ENCODE measurements around the gene TNFRSF9.
"Not testable (repeated sequence)": the region's sequence is repeated elsewhere in the genome, so short reads cannot be mapped to it uniquely, and the experiment has no call there.

TNFRSF9 gene

DNA sequence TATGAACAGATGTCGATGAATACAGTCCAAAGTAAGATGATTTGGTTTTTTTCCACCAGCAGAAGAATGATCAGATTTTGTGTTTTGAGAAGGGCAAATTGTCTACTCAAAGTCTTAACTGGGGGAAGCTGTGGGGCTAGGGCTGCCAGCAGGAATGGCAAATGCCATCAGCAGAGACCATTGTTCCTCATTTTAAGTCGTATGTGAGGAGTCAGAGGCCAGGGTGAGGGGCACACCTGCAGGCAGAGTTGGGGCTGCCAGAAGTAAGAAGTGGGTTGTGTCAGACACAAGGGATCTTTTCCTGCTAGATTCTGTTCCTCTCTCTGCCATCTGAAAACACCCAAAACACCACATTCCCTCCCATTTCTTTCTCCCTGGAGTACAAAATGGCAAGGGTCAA lies 29.6 kb upstream of the TNFRSF9 start:
- TF ChIP-seq CTCF (conservative IDR thresholded peaks at IDR 0.05; ENCODE audit: low read depth): no peak
- 0 out of 2 replicates have a peak overlapping the region, but pooled peaks have one; percentile 16 for H3K27ac ChIP-seq
- POLR2A ChIA-PET (ENCODE audit: low non-redundant PET): no interaction called here
- CTCF ChIA-PET: interaction anchor here (0.6 kb wide), 1 partner anchor 756 kb away, joined by 3 read pairs; no protein-coding TSS in a partner anchor
- no peak for DNase-seq (ENCODE audit: low spot score)

GRCh38 chr1:7967651-7968050 lies 27.0 kb upstream of the TNFRSF9 start:
- POLR2A ChIA-PET (ENCODE audit: low non-redundant PET): no interaction called here
- no peak for TF ChIP-seq CTCF (conservative IDR thresholded peaks at IDR 0.05; ENCODE audit: low read depth)
- CTCF ChIA-PET: interaction anchor here (0.6 kb wide), 2 partner anchors 1478 to 1720 kb away, joined by 3 read pairs; no protein-coding TSS in a partner anchor
- no peak overlapping the region for H3K27ac ChIP-seq
- no peak for DNase-seq (ENCODE audit: low spot score)

DNA sequence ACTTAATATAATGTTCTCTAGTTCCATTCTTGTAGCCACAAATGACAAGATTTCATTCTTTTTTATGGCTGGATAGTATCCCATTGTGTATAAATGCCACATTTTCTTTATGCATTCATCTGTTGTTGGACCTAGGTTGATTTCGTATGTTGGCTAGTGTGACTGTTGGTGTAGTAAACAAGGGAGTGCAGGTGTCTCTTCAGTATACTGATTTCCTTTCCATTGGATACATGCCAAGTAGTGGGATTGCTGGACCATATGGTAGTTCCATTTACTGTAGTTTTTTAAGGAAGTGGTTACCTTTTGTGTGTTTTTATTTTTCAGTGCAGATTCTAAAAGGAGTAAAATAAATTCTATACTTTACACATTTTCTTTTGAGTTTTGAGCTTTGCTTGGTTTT lies 26.6 kb upstream of the TNFRSF9 start:
- ChIA-PET CTCF (interaction anchor here (0.6 to 0.9 kb wide), 2 partner anchors 8 to 1720 kb away, joined by 3 to 5 read pairs; no protein-coding TSS in a partner anchor), POLR2A (ENCODE audit: low non-redundant PET) (no interaction called here)
- H3K27ac ChIP-seq: no peak overlapping the region
- no peak for DNase-seq (ENCODE audit: low spot score)
- TF ChIP-seq CTCF (conservative IDR thresholded peaks at IDR 0.05; ENCODE audit: low read depth): no peak

DNA sequence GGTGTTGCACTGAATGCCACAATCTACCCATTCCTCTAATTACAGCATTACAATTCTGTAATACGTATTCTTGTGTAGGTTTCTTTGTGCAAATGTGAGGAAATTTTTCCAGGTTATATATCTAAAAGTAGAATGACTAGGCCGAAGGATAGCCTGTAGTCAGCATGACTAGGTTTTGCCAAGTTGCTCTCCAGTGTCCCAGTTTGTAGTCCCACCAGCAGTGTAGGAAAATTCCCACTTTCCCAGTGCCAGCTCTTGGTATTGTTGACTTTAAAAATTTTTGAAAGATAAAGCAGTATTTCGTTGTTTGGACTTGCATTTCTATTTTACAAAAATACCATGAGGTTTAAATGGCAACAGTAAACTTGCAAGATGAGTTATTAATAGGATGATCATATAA lies 23.8 kb upstream of the TNFRSF9 start:
- no peak for TF ChIP-seq CTCF (conservative IDR thresholded peaks at IDR 0.05; ENCODE audit: low read depth)
- DNase-seq (ENCODE audit: low spot score): no peak
- ChIA-PET CTCF (no interaction called here), POLR2A (ENCODE audit: low non-redundant PET) (no interaction called here)
- no peak overlapping the region for H3K27ac ChIP-seq

- POLR2A ChIA-PET (ENCODE audit: low non-redundant PET); DNase-seq (ENCODE audit: low spot score); CTCF ChIA-PET: not testable (repeated sequence)
- 0 out of 2 replicates have a peak overlapping the region, but pooled peaks have one; percentile 23 for H3K27ac ChIP-seq
These were observed 23.2 kb upstream of the TNFRSF9 start for GRCh38 chr1:7963841-7964240.

DNA sequence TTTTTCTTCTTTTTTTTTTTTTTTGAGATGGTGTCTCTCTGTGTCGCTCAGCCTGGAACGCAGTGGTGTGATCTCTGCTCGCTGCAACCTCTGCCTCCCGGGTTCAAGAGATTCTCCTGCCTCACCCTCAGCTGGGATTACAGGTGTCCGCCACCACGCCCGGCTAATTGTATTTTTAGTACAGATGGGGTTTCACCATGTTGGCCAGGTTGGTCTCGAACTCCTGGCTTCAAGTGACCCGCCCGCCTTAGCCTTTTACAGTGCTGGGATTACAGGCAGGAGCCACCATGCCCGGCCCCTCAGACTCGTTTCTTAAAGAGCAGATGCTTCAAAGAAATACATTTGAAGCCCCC lies 22.7 kb upstream of the TNFRSF9 start:
- H3K27ac ChIP-seq: peak overlapping the region; percentile 34; the same call in 1 of the 2 replicates
- DNase-seq (ENCODE audit: low spot score); POLR2A ChIA-PET (ENCODE audit: low non-redundant PET): not testable (repeated sequence)
- CTCF ChIA-PET: interaction anchor here (0.9 to 1.3 kb wide), 2 partner anchors 12 to 351 kb away, joined by 4 to 8 read pairs; no protein-coding TSS in a partner anchor

DNA sequence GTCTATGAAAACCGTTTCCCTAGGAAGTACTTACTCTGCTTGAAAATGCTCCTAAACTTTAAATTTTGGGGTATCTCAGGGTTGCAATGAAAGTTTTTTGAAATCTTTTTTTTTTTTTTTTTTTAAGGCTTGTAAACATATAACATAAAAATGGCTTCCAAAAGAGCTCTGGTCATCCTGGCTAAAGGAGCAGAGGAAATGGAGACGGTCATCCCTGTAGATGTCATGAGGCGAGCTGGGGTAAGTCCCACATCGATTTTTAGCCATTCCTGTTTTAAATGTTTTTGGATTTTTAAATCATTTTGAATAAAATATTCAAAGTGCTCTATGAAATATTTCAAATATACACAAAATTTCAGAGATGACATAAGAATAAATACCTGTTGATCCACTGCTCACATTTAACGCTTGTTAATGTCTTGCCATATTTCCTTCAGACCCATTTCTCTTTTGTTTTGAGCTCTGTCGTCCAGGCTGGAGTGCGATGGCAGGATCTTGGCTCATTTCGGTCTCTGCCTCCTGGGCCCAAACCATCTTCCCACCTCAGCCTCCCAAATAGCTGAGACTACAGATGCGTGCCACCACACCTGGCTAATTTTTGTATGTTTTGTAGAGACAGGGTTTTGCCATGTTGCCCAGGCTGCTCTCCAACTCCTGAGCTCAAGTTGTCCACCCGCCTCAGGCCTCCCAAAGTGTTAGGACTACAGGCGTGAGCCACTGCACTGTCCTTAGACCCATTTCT lies 22.2 kb upstream of the TNFRSF9 start:
- H3K27ac ChIP-seq: peak overlapping the region; percentile 34; the same call in 1 of the 2 replicates
- ChIA-PET CTCF (interaction anchor here (0.8 to 1.3 kb wide), 3 partner anchors 12 to 351 kb away, joined by 4 to 8 read pairs (median 4); no protein-coding TSS in a partner anchor), POLR2A (ENCODE audit: low non-redundant PET) (interaction anchor here (0.7 kb wide), 1 partner anchor 1863 kb away, joined by 7 read pairs; no protein-coding TSS in a partner anchor)

More for the DNA sequence above, 22.2 kb upstream of the TNFRSF9 start:
- no peak for DNase-seq (ENCODE audit: low spot score)
- TF ChIP-seq CTCF (conservative IDR thresholded peaks at IDR 0.05; ENCODE audit: low read depth): no peak
